MM.1S (cell line): ENCODE measurements around the gene GALNT7.

Source experiments
- DNase-seq: peaks from one replicate; pipeline ENCODE4 v3.0.0-alpha.2; 2015
- H2AFZ ChIP-seq: fragments of 300-600 bp; sonication (generic); 2 replicates; pipeline ENCODE4 v1.6.0; 2016; ENCODE audit warnings: antibody characterized with exemption, low read length
- H3F3A ChIP-seq: fragments of 300-600 bp; sonication (generic); 2 replicates; pipeline ENCODE4 v1.6.1; 2016; ENCODE audit warnings: mild to moderate bottlenecking, antibody characterized with exemption, low read length, moderate library complexity, mixed read lengths; ENCODE audit not compliant: insufficient read depth
- H3K27ac ChIP-seq: fragments of 300-600 bp; sonication (generic); 2 replicates; pipeline ENCODE4 v1.5.1; 2016; ENCODE audit warnings: mild to moderate bottlenecking, low read length
- H3K27me3 ChIP-seq: fragments of 300-600 bp; sonication (generic); replicated peaks from 2 replicates; pipeline ENCODE4 v1.6.0; 2016; ENCODE audit warnings: low read length; ENCODE audit not compliant: insufficient read depth
- H3K36me3 ChIP-seq: fragments of 300-600 bp; sonication (generic); replicated peaks from 2 replicates; pipeline ENCODE4 v1.6.1; 2016; ENCODE audit warnings: mild to moderate bottlenecking, low read length, mixed read lengths; ENCODE audit not compliant: insufficient read depth
- H3K4me1 ChIP-seq: fragments of 300-600 bp; sonication (generic); 2 replicates; pipeline ENCODE4 v1.6.1; 2016; ENCODE audit warnings: low read length, mixed read lengths
- H3K4me2 ChIP-seq: fragments of 300-600 bp; sonication (generic); 2 replicates; pipeline ENCODE4 v1.6.0; 2016; ENCODE audit warnings: low read depth, low read length
- H3K4me3 ChIP-seq: fragments of 300-600 bp; sonication (generic); 2 replicates; pipeline ENCODE4 v1.5.1; 2016; ENCODE audit warnings: low read length, mixed read lengths
- H3K79me2 ChIP-seq: fragments of 300-600 bp; sonication (generic); 2 replicates; pipeline ENCODE4 v1.6.1; 2016; ENCODE audit warnings: mixed run types, low read length, mixed read lengths
- H3K9ac ChIP-seq: fragments of 300-600 bp; sonication (generic); 2 replicates; pipeline ENCODE4 v1.6.1; 2016; ENCODE audit warnings: low read length, mixed read lengths
- H3K9me2 ChIP-seq: fragments of 300-600 bp; sonication (generic); replicated peaks from 2 replicates; pipeline ENCODE4 v1.6.1; 2016; ENCODE audit warnings: mild to moderate bottlenecking, low read length, mixed read lengths; ENCODE audit not compliant: insufficient read depth
- H3K9me3 ChIP-seq: fragments of 300-600 bp; sonication (generic); replicated peaks from 2 replicates; pipeline ENCODE4 v1.6.1; 2016; ENCODE audit warnings: mild to moderate bottlenecking, low read length, mixed read lengths; ENCODE audit not compliant: insufficient read depth
- H4K20me1 ChIP-seq: fragments of 300-600 bp; sonication (generic); 2 replicates; pipeline ENCODE4 v1.6.1; 2016; ENCODE audit warnings: mild to moderate bottlenecking, low read length, moderate library complexity, mixed read lengths; ENCODE audit not compliant: insufficient read depth
- EZH2 ChIP-seq: fragments of 300-600 bp; sonication (generic); optimal IDR thresholded peaks from 2 replicates; pipeline ENCODE3; 2017; ENCODE audit warnings: low read depth, mild to moderate bottlenecking, antibody characterized with exemption, low read length, mixed read lengths
- EZH2phosphoT487 ChIP-seq: fragments of 300-600 bp; sonication (generic); IDR thresholded peaks from 2 replicates; pipeline ENCODE4 v1.6.1; 2018; ENCODE audit warnings: antibody characterized with exemption, low read length
- TF ChIP-seq, protein P1 (sequence below): fragments of 300-600 bp; sonication (generic); IDR thresholded peaks from 2 replicates; pipeline ENCODE4 v1.5.1; 2016; ENCODE audit warnings: antibody characterized with exemption, low read length, mixed read lengths

The GALNT7 gene

DNA sequence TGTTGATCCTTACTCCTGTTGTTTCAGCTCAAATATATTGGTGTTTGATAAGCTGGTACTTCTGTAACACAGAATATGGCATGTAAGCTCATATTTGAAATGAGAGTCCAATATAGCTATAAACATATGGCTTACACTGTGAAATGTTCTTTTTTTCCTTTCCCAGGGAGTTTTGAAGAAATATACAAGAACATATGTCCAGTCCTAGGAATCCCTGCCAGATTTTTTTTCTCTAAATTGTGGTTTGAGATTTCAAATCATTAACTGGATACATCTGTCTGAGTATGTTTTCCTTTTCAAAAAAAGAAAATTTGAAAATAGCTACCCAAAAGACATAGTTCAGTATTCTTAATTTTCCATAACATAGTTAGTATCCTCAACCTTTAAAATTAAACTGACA, 105.3 kb downstream of the GALNT7 start:
- Histone ChIP-seq H2AFZ (no peak overlapping the region), H4K20me1 (no peaks in the 10 kb centered on the region), H3K9me2 (no peaks in the 10 kb centered on the region), H3K9ac (no peak overlapping the region), H3K4me2 (no peak overlapping the region), H3K27ac (no peak overlapping the region), H3K36me3 (no peaks in the 10 kb centered on the region), H3K9me3 (no peaks in the 10 kb centered on the region), H3K27me3 (no peaks in the 10 kb centered on the region), H3K79me2 (no peaks in the 10 kb centered on the region), H3K4me1 (no peaks in the 10 kb centered on the region), H3F3A (no peaks in the 10 kb centered on the region), H3K4me3 (no peak overlapping the region)
- no peak for DNase-seq
- no peak for TF ChIP-seq EZH2

- Histone ChIP-seq H2AFZ (no peak overlapping the region), H3K36me3 (no peaks in the 10 kb centered on the region), H3K27me3 (no peaks in the 10 kb centered on the region), H3K79me2 (no peaks in the 10 kb centered on the region), H4K20me1 (no peaks in the 10 kb centered on the region), H3K9me2 (no peaks in the 10 kb centered on the region), H3K4me1 (no peaks in the 10 kb centered on the region), H3K27ac (no peak overlapping the region), H3K9me3 (no peaks in the 10 kb centered on the region), H3K4me3 (no peak overlapping the region), H3K9ac (no peak overlapping the region), H3K4me2 (no peak overlapping the region), H3F3A (no peaks in the 10 kb centered on the region)
- TF ChIP-seq, protein P1, sequence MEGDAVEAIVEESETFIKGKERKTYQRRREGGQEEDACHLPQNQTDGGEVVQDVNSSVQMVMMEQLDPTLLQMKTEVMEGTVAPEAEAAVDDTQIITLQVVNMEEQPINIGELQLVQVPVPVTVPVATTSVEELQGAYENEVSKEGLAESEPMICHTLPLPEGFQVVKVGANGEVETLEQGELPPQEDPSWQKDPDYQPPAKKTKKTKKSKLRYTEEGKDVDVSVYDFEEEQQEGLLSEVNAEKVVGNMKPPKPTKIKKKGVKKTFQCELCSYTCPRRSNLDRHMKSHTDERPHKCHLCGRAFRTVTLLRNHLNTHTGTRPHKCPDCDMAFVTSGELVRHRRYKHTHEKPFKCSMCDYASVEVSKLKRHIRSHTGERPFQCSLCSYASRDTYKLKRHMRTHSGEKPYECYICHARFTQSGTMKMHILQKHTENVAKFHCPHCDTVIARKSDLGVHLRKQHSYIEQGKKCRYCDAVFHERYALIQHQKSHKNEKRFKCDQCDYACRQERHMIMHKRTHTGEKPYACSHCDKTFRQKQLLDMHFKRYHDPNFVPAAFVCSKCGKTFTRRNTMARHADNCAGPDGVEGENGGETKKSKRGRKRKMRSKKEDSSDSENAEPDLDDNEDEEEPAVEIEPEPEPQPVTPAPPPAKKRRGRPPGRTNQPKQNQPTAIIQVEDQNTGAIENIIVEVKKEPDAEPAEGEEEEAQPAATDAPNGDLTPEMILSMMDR = no peak
- TF ChIP-seq EZH2 (no peak), EZH2phosphoT487 (no peak)
- DNase-seq = no peak
Measured at GRCh38 chr4:173274744-173275143, 106.1 kb downstream of the GALNT7 start.

- TF ChIP-seq EZH2phosphoT487 = no peak
- TF ChIP-seq, protein P1 = no peak
- no peak for TF ChIP-seq EZH2
- no peaks in the 10 kb centered on the region for H3K27me3 ChIP-seq
- H3K36me3 ChIP-seq = no peaks in the 10 kb centered on the region
- no peaks in the 10 kb centered on the region for H3K79me2 ChIP-seq
- no peaks in the 10 kb centered on the region for H3K9me2 ChIP-seq
- DNase-seq = no peak
- no peak overlapping the region for H2AFZ ChIP-seq
- H3K9ac ChIP-seq = no peak overlapping the region
- H3F3A ChIP-seq = no peaks in the 10 kb centered on the region
- H4K20me1 ChIP-seq = no peaks in the 10 kb centered on the region
- H3K4me3 ChIP-seq = no peak overlapping the region
- no peak overlapping the region for H3K27ac ChIP-seq
- no peaks in the 10 kb centered on the region for H3K9me3 ChIP-seq
- no peaks in the 10 kb centered on the region for H3K4me1 ChIP-seq
- no peak overlapping the region for H3K4me2 ChIP-seq
Measured at GRCh38 chr4:173275150-173275549, 106.5 kb downstream of the GALNT7 start.

DNA sequence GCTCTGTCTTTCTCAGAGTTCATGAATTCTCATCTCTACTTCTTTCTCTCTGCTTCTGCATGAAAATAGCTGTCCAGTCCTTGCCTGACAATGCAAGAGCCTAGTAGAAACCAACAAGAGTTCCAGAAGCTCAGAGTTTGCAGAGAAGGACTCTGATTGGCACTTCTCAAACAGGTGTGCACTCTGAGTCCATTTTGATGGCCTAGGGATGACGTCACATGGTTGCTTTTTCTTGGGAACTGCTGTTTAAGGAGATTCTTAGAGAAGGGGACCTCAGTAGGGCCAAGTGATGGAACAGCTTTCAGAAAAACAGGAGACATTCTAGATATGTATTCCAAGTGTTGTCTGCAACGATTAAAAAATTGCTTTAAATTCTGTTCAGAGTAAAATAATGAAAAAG, 108.7 kb downstream of the GALNT7 start:
- H3K4me2 ChIP-seq = no peak overlapping the region
- H3K9ac ChIP-seq = no peak overlapping the region
- no peak overlapping the region for H3K4me3 ChIP-seq
- no peaks in the 10 kb centered on the region for H4K20me1 ChIP-seq
- no peaks in the 10 kb centered on the region for H3K9me2 ChIP-seq
- no peaks in the 10 kb centered on the region for H3F3A ChIP-seq
- no peaks in the 10 kb centered on the region for H3K9me3 ChIP-seq
- H3K4me1 ChIP-seq = no peaks in the 10 kb centered on the region
- no peak overlapping the region for H3K27ac ChIP-seq
- TF ChIP-seq, protein P1 = no peak
- TF ChIP-seq EZH2phosphoT487 (no peak), EZH2 (no peak)
- H3K79me2 ChIP-seq = no peaks in the 10 kb centered on the region
- DNase-seq = no peak
- no peaks in the 10 kb centered on the region for H3K36me3 ChIP-seq
- H3K27me3 ChIP-seq = no peaks in the 10 kb centered on the region
- H2AFZ ChIP-seq = no peak overlapping the region
